LNCaP clone FGC (cell line): Measurements from ENCODE around the gene MAP3K7CL.

Source experiments
- DNase-seq: peaks from one replicate; pipeline ENCODE4 v3.0.0-alpha.2; 2011; ENCODE audit warnings: low read depth
- H3K4me3 ChIP-seq: 2 replicates; pipeline ENCODE4 v1.5.1; 2011; ENCODE audit warnings: mild to moderate bottlenecking, low read depth, low read length, control low read depth
- CTCF ChIP-seq: IDR thresholded peaks from 2 replicates; pipeline ENCODE4 v1.5.1; 2012; ENCODE audit warnings: mild to moderate bottlenecking; ENCODE audit not compliant: control insufficient read depth, insufficient read depth; ENCODE audit errors: extremely low read depth

The MAP3K7CL gene

GRCh38 chr21:29130270-29130969 lies at the start of gene MAP3K7CL:
Gene MAP3K7CL, plus strand, starts transcription at chr21:29130644. Its CDS starts 2,701 bp downstream, at chr21:29133345.
- no peak within 1 kb of the TSS for H3K4me3 ChIP-seq
- DNase-seq, result no peak
- no peak for TF ChIP-seq CTCF

- TF ChIP-seq CTCF, result no peak
- no peak overlapping the region for H3K4me3 ChIP-seq
- no peak for DNase-seq
Observed at GRCh38 chr21:29082046-29082815, 48.2 kb upstream of the MAP3K7CL start.

- TF ChIP-seq CTCF, result no peak
- no peak for DNase-seq
- H3K4me3 ChIP-seq, result no peak overlapping the region
Observed at GRCh38 chr21:29083306-29083705, 47.1 kb upstream of the MAP3K7CL start.

- no peak for DNase-seq
- no peak overlapping the region for H3K4me3 ChIP-seq
- TF ChIP-seq CTCF, result no peak
Observed at GRCh38 chr21:29084372-29084771, 46.1 kb upstream of the MAP3K7CL start.

- H3K4me3 ChIP-seq, result no peak overlapping the region
- no peak for DNase-seq
- TF ChIP-seq CTCF, result no peak
Observed at GRCh38 chr21:29085106-29085752, 45.2 kb upstream of the MAP3K7CL start.

GRCh38 chr21:29091033-29091432 lies 39.4 kb upstream of the MAP3K7CL start:
- no peak overlapping the region for H3K4me3 ChIP-seq
- TF ChIP-seq CTCF, result no peak
- DNase-seq, result no peak
